ENCODE data around the gene SLC13A1. TPM values are rescaled to one million over a fixed set of nuclear protein-coding genes. Genes with fewer than 3 reads are reported as not detected.

Gene SLC13A1
- total and polyA plus RNA-seq, 2 experiments from 2014 or later = not detected

DNA sequence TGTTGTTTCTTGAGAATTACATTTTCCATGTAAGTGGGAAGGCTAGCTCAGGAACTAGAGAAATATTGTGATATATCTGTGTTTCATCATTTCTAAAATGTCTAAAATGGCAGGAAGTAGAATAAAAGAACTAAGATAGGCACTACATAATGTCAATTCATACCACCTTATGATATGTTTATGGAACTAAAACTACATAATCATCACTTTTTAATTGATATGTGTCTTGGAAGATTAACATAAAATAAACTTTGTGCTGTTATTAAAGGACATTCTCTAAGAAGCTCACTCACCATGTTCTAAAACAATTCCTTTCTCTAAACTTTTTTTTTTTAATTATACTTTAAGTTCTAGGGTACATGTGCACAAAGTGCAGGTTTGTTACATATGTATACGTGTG lies 120.7 kb downstream of the SLC13A1 start:
- no peak for DNase-seq (ENCODE audit: low read depth in 1 of 2, low spot score in 1 of 2)
- no peaks in the 10 kb centered on the region for H3K27me3 ChIP-seq
- H3K9me3 ChIP-seq (ENCODE audit: low read depth) = no peaks in the 10 kb centered on the region
- TF ChIP-seq, protein P1, sequence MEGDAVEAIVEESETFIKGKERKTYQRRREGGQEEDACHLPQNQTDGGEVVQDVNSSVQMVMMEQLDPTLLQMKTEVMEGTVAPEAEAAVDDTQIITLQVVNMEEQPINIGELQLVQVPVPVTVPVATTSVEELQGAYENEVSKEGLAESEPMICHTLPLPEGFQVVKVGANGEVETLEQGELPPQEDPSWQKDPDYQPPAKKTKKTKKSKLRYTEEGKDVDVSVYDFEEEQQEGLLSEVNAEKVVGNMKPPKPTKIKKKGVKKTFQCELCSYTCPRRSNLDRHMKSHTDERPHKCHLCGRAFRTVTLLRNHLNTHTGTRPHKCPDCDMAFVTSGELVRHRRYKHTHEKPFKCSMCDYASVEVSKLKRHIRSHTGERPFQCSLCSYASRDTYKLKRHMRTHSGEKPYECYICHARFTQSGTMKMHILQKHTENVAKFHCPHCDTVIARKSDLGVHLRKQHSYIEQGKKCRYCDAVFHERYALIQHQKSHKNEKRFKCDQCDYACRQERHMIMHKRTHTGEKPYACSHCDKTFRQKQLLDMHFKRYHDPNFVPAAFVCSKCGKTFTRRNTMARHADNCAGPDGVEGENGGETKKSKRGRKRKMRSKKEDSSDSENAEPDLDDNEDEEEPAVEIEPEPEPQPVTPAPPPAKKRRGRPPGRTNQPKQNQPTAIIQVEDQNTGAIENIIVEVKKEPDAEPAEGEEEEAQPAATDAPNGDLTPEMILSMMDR (IDR thresholded peaks at IDR 0.05; ENCODE audit: low read depth, low read length) = no peak
- no peak overlapping the region for H3K4me3 ChIP-seq
- H3K4me1 ChIP-seq (ENCODE audit: low read depth) = no peaks in the 10 kb centered on the region
- H3K36me3 ChIP-seq = no peaks in the 10 kb centered on the region
- no peak overlapping the region for H3K27ac ChIP-seq

DNA sequence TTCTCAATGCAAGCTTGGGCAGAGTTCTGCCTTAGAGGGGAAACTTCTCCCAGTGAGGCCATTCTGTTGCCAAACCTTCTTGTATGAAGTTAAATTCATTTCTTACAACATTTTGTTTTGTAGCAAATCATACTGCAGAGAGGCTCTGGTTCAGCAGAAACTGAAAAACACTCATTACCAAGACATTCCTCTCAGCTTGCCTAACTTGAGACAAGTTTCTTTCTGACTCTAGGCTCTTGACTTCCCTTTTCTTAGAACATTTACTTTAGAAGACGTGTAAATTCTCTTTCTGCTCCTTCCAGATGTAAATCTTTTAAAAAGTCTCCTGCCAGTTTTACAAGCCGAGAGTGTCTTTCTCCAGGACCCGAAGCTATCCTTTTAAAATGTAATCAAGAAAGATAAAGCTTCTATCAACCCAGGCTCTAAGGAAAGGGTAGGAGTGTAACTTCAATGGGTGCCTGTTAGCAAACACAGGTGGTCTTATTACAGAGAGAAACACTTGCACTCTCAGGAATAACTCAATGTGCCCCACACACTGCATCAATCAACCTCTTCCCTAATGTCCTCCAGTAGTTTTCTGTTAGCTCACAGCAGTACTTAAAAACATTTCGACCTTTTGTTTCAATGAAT lies 123.8 kb downstream of the SLC13A1 start:
- Histone ChIP-seq H3K4me3 (no peak overlapping the region), H3K4me1 (ENCODE audit: low read depth) (no peaks in the 10 kb centered on the region), H3K27ac (no peak overlapping the region), H3K9me3 (ENCODE audit: low read depth) (no peaks in the 10 kb centered on the region), H3K36me3 (no peaks in the 10 kb centered on the region), H3K27me3 (no peaks in the 10 kb centered on the region)
- TF ChIP-seq, protein P1 (IDR thresholded peaks at IDR 0.05; ENCODE audit: low read depth, low read length) = no peak
- no peak for DNase-seq (ENCODE audit: low read depth in 1 of 2, low spot score in 1 of 2)

DNA sequence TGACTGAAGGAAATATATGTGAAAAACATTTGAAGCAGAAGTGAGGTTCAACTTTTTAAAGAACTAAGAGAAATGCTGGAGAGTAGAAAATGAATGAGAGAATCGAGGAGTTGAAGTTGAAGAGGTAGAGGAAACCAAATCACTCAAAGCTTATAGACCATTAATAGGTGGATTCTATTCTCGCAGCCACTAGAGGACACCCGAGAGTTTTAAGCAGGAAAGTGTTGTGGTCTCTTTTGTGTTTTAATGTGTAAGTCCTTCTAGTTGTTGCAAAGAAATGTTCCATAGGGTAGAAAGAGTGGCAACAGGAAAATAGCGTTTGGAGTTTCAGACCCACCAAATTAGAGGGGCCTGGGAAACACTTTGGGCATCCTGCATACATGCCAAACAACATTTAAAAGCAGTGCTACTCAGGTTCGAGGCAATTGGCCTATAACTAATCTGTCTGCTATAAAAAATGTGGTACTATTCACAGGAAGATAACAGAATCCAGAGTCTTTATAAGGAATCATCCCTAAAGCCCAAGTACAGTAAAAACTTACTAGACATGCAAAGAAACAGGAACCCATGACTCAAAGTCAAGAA lies 129.0 kb downstream of the SLC13A1 start:
- no peaks in the 10 kb centered on the region for H3K36me3 ChIP-seq
- H3K9me3 ChIP-seq (ENCODE audit: low read depth) = no peaks in the 10 kb centered on the region
- no peak overlapping the region for H3K27ac ChIP-seq
- no peak overlapping the region for H3K4me3 ChIP-seq
- DNase-seq (ENCODE audit: low read depth in 1 of 2, low spot score in 1 of 2) = peak; percentile 13 to 28
- H3K4me1 ChIP-seq (ENCODE audit: low read depth) = no peaks in the 10 kb centered on the region
- H3K27me3 ChIP-seq = no peaks in the 10 kb centered on the region
- TF ChIP-seq, protein P1 (IDR thresholded peaks at IDR 0.05; ENCODE audit: low read depth, low read length) = peak; percentile 18

DNA sequence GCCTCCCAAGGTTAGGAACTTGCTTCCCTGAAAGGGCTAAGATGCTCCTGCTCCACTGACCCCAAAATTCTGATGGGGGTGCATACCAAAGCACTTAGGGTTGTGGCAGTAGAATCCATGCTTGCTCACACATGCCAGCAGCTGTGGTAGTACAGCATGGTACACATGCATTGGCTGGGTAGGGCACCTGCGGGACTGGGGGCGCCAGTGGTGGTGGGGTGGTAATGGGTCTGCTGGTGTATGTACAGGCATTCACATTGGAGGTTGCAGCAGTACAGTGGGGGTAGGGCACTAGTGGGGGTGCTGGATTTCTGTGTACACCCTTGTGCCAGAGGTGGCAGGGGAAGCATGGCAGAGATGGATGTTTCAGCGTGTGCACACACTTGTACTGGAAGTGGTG lies 132.0 kb downstream of the SLC13A1 start:
- Histone ChIP-seq H3K9me3 (ENCODE audit: low read depth) (no peaks in the 10 kb centered on the region), H3K27me3 (no peaks in the 10 kb centered on the region), H3K36me3 (no peaks in the 10 kb centered on the region), H3K27ac (no peak overlapping the region), H3K4me3 (no peak overlapping the region), H3K4me1 (ENCODE audit: low read depth) (no peaks in the 10 kb centered on the region)
- TF ChIP-seq, protein P1 (IDR thresholded peaks at IDR 0.05; ENCODE audit: low read depth, low read length) = no peak
- DNase-seq (ENCODE audit: low read depth in 1 of 2, low spot score in 1 of 2) = no peak

Other genes starting within 250 kb of the SLC13A1 start
- gene TAS2R16, start 204.3 kb downstream of the SLC13A1 start, total RNA-seq = not detected in 2 replicates
- not detected in 2 replicates for gene TAS2R16, start 204.3 kb downstream of the SLC13A1 start, polyA plus RNA-seq

Measured in cardiac muscle cell (in vitro differentiated cells and primary cell).